Stimulated activated CD4-positive, alpha-beta T cell treated with anti-CD3 and anti-CD28 coated beads, Interleukin-1b, Interleukin-23, amount 100 ng/mL, for 4 hours (primary cell): ENCODE results near the gene UBE2I.
A peak's percentile ranks its signal among the peaks of the same experiment; 100 is the strongest.
"Not testable (repeated sequence)": the region's sequence is repeated elsewhere in the genome, so short reads cannot be mapped to it uniquely, and the experiment has no call there.

Experiments used
- DNase-seq, 2 donors: peaks; one replicate each; pipeline ENCODE4 v3.0.0-alpha.2; 2020; ENCODE audit warnings: low read depth in 2 of 2

UBE2I gene

GRCh38 chr16:1308977-1309885 lies at the start of gene UBE2I:
UBE2I (plus strand) TSS chr16:1309636; CDS start chr16:1314031, 4,395 bp downstream.
- peak; percentile 94 to 98 for DNase-seq

GRCh38 chr16:1259760-1260068 lies 49.7 kb upstream of the UBE2I start:
- DNase-seq = no peak

GRCh38 chr16:1260101-1260680 lies 49.2 kb upstream of the UBE2I start:
- DNase-seq = no peak

GRCh38 chr16:1261131-1261892 lies 48.1 kb upstream of the UBE2I start:
- no peak for DNase-seq

- no peak for DNase-seq
These were observed 47.1 kb upstream of the UBE2I start for GRCh38 chr16:1262210-1262845.

GRCh38 chr16:1262846-1263221 lies 46.6 kb upstream of the UBE2I start:
- no peak for DNase-seq

GRCh38 chr16:1263591-1264344 lies 45.7 kb upstream of the UBE2I start:
- no peak for DNase-seq

GRCh38 chr16:1264345-1265089 lies 44.9 kb upstream of the UBE2I start:
- no peak for DNase-seq

- DNase-seq = no peak
These were observed 44.3 kb upstream of the UBE2I start for GRCh38 chr16:1265090-1265630.

- no peak for DNase-seq
These were observed 43.6 kb upstream of the UBE2I start for GRCh38 chr16:1265826-1266225.

- not testable (repeated sequence) for DNase-seq
These were observed 40.0 kb upstream of the UBE2I start for GRCh38 chr16:1269418-1269817.

- DNase-seq = no peak
These were observed 38.1 kb upstream of the UBE2I start for GRCh38 chr16:1271380-1271723.

GRCh38 chr16:1271724-1272413 lies 37.6 kb upstream of the UBE2I start:
- DNase-seq = not testable (repeated sequence)

GRCh38 chr16:1272453-1273198 lies 36.8 kb upstream of the UBE2I start:
- no peak for DNase-seq

GRCh38 chr16:1273816-1274215 lies 35.6 kb upstream of the UBE2I start:
- no peak for DNase-seq

GRCh38 chr16:1274767-1275166 lies 34.7 kb upstream of the UBE2I start:
- DNase-seq = no peak

GRCh38 chr16:1275791-1276579 lies 33.5 kb upstream of the UBE2I start:
- no peak for DNase-seq

- DNase-seq = no peak
These were observed 32.9 kb upstream of the UBE2I start for GRCh38 chr16:1276580-1276878.

- no peak for DNase-seq
These were observed 32.3 kb upstream of the UBE2I start for GRCh38 chr16:1277151-1277598.
